Activated naive CD4-positive, alpha-beta T cell treated with Interleukin-2 at 50 U/mL for 16 hours (primary cell): ENCODE measurements around the gene GAN.

ENCODE experiments used
- DNase-seq: peaks from one replicate; pipeline ENCODE4 v3.0.0-alpha.2; 2020

Gene GAN, protein sequence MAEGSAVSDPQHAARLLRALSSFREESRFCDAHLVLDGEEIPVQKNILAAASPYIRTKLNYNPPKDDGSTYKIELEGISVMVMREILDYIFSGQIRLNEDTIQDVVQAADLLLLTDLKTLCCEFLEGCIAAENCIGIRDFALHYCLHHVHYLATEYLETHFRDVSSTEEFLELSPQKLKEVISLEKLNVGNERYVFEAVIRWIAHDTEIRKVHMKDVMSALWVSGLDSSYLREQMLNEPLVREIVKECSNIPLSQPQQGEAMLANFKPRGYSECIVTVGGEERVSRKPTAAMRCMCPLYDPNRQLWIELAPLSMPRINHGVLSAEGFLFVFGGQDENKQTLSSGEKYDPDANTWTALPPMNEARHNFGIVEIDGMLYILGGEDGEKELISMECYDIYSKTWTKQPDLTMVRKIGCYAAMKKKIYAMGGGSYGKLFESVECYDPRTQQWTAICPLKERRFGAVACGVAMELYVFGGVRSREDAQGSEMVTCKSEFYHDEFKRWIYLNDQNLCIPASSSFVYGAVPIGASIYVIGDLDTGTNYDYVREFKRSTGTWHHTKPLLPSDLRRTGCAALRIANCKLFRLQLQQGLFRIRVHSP

DNA sequence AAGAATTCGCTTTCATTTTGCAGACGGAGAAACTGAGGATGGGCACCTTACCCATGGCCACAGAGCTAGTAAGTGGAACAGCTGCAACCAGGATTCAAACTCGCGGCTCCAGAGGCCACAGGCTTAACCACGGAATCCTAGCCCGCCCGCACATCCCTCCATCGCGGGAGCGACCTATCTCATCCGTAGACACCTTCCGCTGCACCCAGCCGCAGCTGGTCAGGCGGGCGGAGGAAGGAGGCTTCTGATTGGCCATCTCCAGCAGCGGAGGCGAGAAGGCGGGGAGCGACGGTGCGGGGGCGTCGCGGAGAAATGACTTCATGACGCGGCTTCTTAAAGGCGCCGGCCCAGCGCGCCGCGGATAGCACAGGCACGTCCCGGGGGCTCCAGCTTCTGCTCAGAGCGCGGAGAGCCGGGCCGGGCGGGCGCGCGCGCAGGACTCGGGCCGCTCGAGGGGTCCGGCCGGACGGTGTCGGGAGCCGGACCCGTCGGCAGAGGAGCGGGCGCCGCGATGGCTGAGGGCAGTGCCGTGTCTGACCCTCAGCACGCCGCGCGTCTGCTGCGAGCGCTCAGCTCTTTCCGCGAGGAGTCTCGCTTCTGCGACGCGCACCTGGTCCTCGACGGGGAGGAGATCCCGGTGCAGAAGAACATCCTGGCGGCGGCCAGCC is at the start of gene GAN:
GAN (plus strand) TSS at position 360 of the 668 bp plus-strand sequence; CDS start at position 512, 152 bp downstream.
- peak; percentile 94 for DNase-seq

DNA sequence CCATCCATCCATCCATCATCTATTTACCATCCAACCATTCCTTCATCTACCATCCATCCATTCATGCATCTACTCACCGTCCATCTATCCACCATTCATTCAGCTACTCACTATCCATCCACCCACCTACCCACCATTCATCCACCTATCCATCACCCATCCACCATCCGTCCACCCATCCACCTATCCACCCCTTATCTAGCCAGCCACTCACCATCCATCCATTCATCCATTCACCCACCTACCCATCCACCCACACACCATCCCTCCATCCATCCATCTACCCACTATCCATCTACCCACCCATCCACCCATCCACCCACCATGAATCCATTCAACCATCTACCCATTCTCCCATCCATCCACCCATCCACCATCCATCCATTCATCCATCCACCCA is 49.7 kb upstream of the GAN start:
- no peak for DNase-seq

DNA sequence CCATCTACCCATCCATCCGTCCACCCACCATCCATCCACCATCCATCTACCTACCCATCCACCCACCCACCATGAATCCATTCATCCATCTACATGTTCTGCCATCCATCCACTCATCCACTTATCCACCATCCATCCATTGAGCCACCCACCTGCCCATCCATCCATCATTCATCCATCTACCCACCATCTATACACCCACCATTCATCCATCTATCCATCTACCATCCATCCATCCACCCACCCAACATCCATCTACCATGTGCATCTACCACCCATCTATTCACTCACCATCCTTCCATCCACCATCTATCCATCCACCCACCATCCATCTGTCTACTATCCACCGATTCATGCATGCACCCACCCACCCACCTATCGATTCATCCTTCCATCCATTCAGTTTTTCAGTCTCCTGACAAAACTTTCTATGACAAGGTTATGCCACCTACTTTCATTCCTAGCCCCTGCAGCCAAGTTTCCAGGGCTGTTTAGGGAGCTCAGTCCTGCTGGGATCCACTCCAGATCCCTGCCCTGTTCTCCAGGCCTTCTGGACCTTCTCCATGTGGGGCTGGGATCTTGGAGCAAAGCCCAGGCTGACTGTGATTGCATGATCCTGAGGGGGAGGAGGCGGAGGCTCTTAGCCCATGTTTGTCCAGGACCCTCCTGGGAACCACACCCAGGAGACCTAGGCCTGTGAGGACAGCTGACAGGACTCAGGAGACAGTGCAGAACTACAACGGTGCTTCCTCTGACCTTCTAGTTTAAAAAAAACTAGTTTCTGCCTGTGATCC is 48.9 kb upstream of the GAN start:
- no peak for DNase-seq

DNA sequence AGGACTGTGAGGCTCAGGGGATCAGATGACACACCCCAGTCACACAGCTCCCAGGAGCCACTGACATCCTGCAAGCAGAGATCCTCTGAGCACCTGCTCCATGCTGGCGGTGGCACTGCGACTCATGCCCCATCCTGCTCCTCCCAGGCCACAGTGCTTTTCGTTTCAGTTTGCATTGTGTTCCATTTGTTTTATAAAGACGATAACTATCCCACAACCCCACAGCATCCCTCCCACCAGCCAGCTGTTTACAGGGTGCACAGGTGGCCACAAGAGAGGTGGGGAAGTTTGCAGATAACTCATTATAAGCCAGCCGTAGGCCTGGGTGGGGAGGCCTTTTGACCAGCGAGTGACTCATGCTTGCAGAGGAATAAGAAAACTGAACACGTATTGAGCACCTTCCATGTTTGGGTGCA is 48.1 kb upstream of the GAN start:
- peak; percentile 4 for DNase-seq

DNA sequence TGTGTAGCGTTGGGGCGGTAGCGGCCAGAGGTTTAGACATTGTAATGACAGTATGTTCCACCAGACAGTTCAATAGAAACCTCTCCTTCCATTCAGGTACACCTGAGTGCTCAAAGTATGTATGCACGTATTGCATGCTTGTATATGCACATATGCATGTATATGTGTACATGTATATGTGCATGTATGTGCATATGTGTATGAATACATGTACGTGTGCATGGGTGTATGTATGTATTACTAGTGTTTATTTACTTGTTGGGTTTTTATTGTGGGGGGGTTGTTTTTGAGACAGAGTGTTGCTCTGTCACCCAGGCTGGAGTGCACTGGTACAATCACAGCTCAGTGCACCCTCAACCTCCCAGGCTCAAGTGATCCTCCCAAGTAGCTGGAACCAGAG is 46.3 kb upstream of the GAN start:
- DNase-seq: no peak

DNA sequence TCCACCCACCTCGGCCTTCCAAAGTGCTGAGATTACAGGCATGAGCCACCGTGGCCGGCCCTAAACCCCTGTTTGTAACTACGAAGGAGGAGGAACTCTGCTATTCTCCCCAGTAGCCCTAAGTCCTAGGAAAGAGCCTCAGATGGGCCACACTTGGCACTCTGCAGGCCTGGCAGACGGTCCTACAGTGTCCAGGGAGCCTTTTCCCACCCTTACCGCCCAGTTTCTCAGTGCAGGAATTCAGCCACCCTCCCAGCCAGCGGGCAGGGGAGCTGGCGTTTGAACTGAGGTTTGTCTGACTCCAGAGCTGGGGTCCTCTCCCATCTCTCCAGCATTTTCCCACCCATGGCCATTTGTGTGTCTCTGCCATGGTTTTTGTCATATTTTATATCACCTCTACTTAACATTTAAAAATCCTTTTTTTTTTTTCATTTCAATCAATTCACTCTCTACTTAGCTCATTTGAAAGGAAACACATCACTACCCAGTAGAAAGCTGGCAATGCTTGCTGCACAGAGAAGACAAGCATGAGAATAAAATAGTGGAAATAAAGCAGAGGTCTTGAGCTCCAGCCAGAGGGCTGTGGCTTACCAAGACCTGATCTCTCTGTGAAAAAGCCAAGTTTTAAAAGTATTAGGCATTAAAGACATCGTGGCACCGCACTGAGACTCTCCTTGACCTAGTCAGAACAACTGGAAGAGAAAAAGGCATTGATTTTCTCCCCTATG is 41.4 kb upstream of the GAN start:
- no peak for DNase-seq

DNA sequence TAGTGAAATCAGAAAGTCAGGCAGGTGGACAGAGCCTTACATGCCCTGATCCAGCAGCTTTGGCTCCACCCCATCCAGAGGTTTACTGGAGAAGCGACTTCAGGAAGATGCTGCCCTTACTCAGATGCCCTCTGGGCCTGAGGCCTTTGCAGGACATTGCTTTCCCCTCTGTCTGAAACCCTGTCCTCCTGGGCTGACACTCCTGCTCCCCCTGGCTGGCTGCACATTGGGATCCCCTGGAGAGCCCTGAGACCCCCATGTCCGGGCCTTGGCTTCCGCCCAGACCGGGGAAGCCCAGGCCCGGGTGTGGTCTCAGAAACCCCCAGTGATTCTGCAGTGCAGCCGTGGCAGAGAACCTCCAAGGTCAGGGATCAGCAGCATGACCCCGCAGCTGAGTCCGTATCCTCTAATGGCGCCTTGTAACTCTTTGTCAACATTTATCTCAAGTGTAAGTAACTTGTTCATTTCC is 39.7 kb upstream of the GAN start:
- no peak for DNase-seq

DNA sequence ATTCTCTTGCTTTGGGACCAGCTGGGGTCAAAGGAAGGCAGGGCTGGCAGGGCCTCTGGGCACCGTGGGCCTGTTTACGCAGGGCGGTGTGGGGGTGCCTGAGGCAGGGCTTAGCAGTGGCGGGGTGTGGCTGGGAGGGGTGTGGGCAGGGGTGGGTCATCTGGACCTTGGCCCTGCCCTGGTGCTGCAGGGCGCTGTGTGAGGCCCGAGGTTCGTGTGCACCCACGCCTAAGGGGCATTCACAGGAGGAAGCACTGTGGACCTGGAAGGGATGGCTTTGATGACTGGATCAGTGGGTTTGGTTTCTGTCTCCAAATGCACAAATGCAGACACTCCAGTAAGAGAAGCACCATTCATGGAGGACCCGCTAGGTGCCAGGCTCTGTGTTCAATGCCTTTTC is 39.0 kb upstream of the GAN start:
- no peak for DNase-seq

DNA sequence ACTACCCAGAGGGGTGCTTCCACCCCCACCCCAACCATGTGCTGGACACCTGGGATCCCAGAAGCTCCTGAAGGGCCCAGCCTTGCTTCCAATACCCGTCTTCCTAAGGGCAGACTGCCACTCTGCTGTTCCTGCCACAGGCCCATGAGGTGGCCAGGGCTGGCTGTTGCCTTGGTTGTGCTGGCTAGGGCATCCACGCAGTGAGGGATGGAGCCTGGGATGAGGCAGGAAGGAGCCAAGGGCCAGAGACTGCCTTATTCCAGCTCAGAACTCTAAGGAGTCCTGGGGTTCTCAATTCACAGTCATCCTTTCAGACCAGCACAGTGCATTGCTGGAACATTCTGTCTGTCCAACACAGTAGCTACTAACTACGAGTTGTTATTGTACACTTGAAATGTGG is 38.4 kb upstream of the GAN start:
- no peak for DNase-seq

DNA sequence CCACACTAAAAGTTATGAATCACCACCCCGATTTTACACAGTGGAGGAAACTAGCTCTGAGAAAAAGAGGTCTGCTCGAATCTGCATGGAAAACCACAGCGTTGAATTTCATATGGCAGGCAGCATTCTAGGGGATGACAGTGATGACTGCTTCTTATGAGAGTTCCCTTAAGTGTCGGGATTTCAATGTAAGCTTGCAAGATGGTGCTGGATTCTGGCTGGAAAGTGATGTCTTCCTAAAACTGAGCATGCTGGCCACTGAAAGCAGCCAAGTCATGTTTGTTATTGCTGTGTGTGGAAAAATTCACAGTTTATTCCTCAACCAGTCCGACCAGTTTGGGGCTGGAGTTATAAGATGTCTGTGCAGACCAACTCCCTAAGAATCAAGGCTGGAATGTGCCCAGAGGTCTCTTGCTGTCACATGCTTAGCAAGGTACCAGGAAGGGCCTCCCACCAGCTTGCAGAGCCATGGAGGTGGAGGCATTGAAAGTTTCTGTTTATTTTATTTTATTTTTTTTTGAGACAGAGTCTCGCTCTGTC is 37.2 kb upstream of the GAN start:
- DNase-seq: no peak

DNA sequence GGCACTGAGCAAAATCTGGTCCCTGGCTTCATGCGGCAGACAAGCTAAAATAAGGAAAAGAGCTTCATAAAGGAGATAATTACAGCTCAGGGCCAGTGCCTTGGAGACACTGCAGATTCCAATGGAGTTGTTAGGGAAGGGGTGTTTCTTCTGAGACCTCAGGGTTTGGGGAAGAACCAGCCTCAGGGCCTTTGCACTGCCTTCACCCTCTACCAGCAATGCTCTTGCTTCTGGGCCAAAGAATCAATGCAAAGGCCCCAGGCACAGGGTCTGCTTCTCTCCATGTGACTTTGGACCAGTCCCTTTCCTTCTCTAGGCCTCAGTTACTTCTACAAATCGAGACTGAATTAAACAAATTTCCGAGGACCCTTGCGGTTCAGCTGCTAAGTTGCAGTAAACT is 36.2 kb upstream of the GAN start:
- DNase-seq: no peak

DNA sequence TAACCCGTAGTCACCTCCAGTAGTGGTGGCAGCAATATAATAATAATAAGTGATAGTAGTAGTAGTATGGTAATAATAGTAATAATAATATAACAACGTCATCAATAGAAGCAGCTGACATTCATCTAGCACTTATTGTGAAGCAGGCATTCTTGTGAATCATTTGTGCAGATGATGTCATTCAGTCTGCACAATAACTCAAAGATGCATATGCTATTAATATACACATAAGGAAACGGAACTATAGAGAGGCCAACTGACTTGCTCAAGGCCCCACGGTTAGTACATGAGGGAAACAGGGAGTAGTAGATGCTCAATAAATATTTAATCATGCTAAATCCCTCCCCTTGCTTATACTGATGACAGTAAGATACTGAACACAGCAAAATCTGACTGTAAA is 35.4 kb upstream of the GAN start:
- DNase-seq: no peak

DNA sequence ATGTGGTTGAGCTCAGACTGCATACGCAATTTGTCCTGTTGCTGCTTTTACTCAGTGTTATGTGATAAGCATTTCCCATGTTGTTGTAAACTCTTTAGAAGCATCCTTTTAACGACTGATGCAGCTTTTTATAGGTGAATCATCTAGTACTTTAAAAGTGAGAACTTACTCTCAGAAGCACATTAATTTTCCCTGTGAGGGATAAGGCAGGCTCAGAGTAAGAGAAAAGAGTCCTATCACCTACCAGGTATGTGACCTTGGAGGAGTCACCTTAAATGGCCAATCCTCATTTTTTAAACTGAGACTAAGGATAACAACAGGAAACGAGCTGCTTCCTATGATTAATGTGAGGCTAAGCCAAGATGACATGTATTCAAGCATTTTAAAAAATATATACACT is 34.4 kb upstream of the GAN start:
- no peak for DNase-seq

DNA sequence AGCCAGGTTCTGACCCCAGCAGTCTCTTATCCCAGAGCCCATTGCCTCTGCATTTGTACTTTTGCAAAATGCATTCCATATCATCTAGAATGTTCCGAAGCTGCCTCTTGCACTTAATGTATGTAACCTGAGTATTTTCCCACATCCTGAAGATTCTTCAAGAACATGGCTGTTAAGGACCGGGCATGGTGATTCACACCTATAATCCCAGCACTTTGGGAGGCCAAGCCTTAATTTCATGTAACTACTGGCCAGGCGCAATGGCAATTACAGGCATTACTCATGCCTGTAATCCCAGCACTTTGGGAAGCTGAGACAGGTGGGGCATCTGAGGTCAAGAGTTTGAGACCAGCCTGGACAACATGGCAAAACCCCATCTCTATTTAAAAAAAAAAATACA is 31.7 kb upstream of the GAN start:
- DNase-seq: no peak

DNA sequence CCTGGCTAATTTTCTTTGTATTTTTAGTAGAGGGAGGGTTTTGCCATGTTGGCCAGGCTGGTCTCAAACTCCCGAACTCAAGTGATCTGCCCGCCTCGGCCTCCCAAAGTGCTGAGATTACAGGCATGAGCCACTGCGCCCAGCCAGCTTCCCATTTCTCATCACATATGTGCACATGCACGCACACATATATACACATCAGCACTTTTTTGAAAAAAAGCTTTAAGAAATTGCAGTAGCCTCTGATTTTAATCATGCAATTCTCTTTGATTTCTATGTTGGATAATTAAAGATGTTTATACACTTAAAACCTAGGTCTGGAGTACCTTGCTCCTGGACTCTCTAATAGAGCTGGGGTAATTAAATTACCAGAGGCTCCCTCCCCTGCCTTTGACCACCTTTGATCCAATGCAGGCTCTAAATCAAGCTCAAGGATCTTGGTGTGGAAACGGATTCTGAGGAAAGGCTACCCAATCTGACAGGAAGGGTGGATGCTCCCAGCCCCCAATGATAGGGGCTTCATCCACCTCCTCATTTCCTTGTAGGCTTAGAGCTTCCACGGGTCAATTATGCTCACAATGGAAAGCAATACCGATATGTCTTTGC is 29.7 kb upstream of the GAN start:
- no peak for DNase-seq

DNA sequence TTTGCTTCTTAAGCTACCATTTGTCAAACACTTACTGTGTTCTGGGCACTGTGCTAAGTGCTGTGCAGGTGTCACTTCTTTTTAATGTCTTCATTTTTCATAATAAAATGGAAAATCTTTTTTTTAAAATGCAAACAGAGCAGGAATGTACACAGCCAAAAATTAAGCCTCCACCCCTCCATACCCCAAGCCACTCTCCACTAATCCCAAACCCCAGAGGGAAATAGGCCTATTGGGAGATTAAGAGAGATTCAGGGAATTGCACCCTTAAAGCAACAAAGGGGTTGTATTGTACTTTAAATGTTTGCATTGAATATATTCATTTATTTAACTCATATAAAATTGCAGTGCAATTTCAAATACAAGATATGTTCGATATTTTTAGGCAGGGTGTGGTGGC is 28.6 kb upstream of the GAN start:
- no peak for DNase-seq

DNA sequence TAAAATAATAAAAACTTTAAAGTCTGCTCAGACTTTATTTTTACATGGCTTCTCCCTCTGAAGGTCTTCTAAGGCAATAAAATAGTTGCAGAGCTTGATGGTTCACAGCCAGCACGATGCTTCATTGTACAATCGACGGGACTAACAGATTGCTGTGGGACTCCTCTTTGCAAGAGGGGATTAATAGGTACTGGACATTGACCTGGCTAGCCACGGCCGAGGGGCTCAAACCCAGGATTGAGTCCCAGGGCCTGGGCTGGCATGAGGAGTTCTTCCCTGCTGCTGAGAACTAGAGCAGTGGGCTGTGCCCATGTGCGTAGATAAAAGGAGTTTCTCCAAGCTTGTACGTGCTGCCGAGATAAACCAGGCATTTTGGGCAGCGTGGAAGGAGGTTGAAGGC is 23.6 kb upstream of the GAN start:
- DNase-seq: no peak

DNA sequence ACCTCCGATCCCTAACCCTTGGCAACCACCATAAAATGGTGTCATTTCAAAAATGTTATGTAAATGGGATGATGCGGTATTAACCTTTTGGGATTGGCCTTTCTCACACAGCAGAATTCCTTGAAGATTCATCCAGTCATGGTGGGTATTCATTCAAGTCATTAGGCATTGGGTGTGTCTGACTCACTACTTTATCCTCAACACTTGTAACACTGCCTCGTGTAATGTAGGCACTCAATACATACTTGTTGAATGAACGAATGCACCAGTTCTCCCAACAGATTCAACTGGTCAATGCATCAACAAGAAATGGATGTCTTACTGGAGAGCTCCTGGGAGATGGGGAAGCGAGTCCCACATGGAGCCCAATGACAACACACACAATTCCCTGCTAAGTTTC is 21.8 kb upstream of the GAN start:
- DNase-seq: no peak

DNA sequence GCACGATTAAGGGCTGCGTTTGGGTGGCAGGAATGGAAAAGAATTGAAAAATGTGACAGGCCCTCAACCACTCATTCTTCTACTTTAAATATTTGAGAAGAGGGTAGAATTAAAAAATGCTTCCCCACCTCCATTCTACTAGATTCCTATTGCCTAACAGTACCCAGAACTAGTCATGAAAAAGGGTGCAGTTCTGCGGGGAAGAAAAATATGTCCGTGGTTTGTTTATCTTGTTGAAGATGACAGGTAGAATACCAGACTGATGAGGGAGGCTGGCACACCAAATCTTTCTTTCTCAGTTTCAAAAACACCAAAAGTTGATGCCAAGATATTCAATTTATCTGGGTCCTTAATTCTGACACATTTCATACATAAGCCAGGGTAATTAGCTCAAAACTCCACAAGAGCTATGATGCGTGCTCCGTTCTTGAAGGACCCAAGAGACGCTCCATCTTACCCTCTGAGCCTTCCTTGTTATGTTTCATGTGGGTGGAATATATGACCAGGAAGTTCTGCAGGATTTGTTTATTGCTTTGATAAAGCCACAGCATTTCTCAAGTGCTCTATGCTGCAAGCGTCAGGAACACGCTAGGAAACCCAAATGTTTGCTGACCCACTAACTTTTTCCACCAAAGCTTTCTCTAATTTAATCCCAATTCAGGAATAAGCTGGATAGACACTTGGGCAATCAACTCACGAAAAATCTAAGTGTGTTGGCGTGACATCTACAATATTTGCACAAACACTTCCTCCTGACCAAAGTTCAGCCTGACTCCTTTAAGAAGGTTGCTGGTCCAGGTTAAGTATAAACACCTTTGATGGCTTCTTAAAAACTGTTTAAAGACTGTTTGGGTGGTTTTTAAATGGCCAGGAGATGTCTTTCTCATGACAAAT is 20.6 kb upstream of the GAN start:
- DNase-seq: no peak

DNA sequence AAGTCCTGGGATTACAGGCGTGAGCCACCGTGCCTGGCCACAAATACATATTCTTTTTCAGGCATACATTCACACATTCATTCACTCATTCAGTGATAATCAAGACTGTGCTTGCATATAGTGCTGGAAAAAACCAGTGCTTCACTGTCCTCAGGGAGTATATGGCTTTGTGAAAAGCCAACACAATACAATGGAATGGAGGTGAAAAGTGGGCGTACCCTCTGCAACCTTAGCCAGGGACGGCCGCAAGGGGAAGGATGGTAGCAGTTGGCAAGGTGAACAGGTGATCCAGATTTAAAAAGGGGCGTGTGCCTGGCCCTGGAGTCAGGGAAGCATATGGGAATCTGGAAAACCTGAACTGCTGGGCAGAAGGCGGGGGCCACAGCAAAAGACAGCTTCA is 18.1 kb upstream of the GAN start:
- DNase-seq: no peak

DNA sequence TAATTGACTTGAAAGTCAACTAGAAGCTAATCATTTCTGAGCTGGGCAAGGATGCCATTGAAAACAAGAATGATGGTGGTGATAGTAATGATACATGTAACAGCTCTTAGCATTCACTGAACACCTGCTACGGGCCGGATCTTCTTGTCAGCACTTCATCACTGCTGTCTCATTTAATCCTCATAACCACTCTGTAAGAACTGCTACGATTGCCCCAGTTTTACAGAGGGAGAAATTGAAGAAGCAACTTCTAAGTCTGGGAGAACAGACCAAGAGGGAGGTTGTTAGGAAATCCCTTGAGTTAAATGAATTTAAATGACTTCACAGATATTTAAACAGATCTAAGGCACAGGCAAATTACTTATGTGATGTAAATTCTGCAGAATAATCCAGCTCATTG is 7.0 kb upstream of the GAN start:
- no peak for DNase-seq
